H1 (cell line): ENCODE results near the gene MIDN. TPM values are rescaled to one million over a fixed set of nuclear protein-coding genes. Genes with fewer than 3 reads are reported as not detected.

ENCODE experiments used
- CTCF ChIA-PET: fragments of 300-600 bp; sonication (Branson Sonifier 250); formaldehyde crosslinking; loops from one replicate; lab custom pipeline; 2021; ENCODE audit not compliant: partially characterized antibody; lab: Charles Lee
- POLR2A ChIA-PET: fragments of 300-600 bp; sonication (Branson Sonifier 250); formaldehyde crosslinking; loops from one replicate; lab custom pipeline; 2021; ENCODE audit warnings: inconsistent platforms; ENCODE audit not compliant: partially characterized antibody; lab: Charles Lee
- DNase-seq, 2 experiments: peaks; one replicate each; pipeline versions ENCODE4 v3.0.0 to v3.0.0-alpha.2; 2010 to 2022; ENCODE audit warnings: low spot score in 2 of 2, low read depth in 1 of 2, mixed read lengths in 1 of 2
- FAIRE-seq: peaks from 2 replicates; lab custom pipeline; 2011; peaks lifted over from hg19 to GRCh38; lab: Jason Lieb, UNC
- H2AFZ ChIP-seq: 2 replicates; pipeline ENCODE4 v1.8.1; 2012; ENCODE audit warnings: low read length, inconsistent platforms
- H2AK5ac ChIP-seq: 2 replicates; pipeline ENCODE4 v1.6.1; 2013; ENCODE audit warnings: low read depth, low read length
- H2BK120ac ChIP-seq: replicated peaks from 2 replicates; pipeline ENCODE3; 2013; ENCODE audit warnings: low read depth, low read length, inconsistent platforms
- H2BK12ac ChIP-seq: 2 replicates; pipeline ENCODE4 v1.6.1; 2013; ENCODE audit warnings: low read depth, low read length
- H2BK15ac ChIP-seq: 2 replicates; pipeline ENCODE4 v1.6.1; 2013; ENCODE audit warnings: low read length
- H2BK20ac ChIP-seq: 2 replicates; pipeline ENCODE4 v1.6.1; 2013; ENCODE audit warnings: low read length
- H2BK5ac ChIP-seq: 2 replicates; pipeline ENCODE4 v1.6.1; 2013; ENCODE audit warnings: low read depth, low read length
- H3K14ac ChIP-seq: 2 replicates; pipeline ENCODE4 v1.6.1; 2013; ENCODE audit warnings: inconsistent platforms; ENCODE audit not compliant: insufficient read length
- H3K18ac ChIP-seq: 2 replicates; pipeline ENCODE4 v1.6.1; 2013; ENCODE audit warnings: low read length; ENCODE audit errors: extremely low read depth
- H3K23ac ChIP-seq: 2 replicates; pipeline ENCODE4 v1.6.1; 2013; ENCODE audit warnings: inconsistent platforms; ENCODE audit not compliant: insufficient read length
- H3K23me2 ChIP-seq: 2 replicates; pipeline ENCODE4 v1.6.1; 2013; ENCODE audit warnings: low read depth, low read length
- H3K27ac ChIP-seq: 2 replicates; pipeline ENCODE4 v1.6.1; 2011; ENCODE audit warnings: low read depth, low read length, inconsistent platforms
- H3K27me3 ChIP-seq, 4 experiments: replicated peaks in 1 of 4; 1 replicate in 1 of 4; 2 replicates in 3 of 4; pipeline versions ENCODE4 v1.6.1 to v1.8.1; 2011 to 2013; ENCODE audit warnings: low read length in 3 of 4, mild to moderate bottlenecking in 3 of 4, inconsistent platforms in 2 of 4, mixed read lengths in 2 of 4, moderate library complexity in 1 of 4; ENCODE audit not compliant: control insufficient read depth in 3 of 4, insufficient read depth in 3 of 4; ENCODE audit errors: extremely low read depth in 1 of 4
- H3K36me3 ChIP-seq, 4 experiments: 2 replicates each; pipeline versions ENCODE4 v1.6.1 to v1.8.1; 2011 to 2013; ENCODE audit warnings: mild to moderate bottlenecking in 4 of 4, low read length in 3 of 4, moderate library complexity in 2 of 4, control low read depth in 1 of 4, inconsistent platforms in 1 of 4; ENCODE audit not compliant: insufficient read depth in 4 of 4, control insufficient read depth in 2 of 4
- H3K4ac ChIP-seq: replicated peaks from 2 replicates; pipeline ENCODE3; 2013; ENCODE audit warnings: low read length, low read depth, mixed read lengths, inconsistent platforms; ENCODE audit not compliant: insufficient read length
- H3K4me1 ChIP-seq, 4 experiments: replicated peaks in 1 of 4; 1 replicate in 1 of 4; 2 replicates in 3 of 4; pipeline versions ENCODE4 v1.6.1 to v1.8.1; 2011 to 2013; ENCODE audit warnings: low read length in 3 of 4, inconsistent platforms in 2 of 4, mixed read lengths in 1 of 4; ENCODE audit not compliant: insufficient read depth in 4 of 4, control insufficient read depth in 3 of 4
- H3K4me2 ChIP-seq, 2 experiments: 2 replicates each; pipeline versions ENCODE4 v1.6.1 to v1.8.1; 2011 to 2013; ENCODE audit warnings: low read depth in 2 of 2, low read length in 2 of 2, control low read depth in 1 of 2, inconsistent platforms in 1 of 2, mild to moderate bottlenecking in 1 of 2; ENCODE audit not compliant: insufficient read depth in 1 of 2
- H3K4me3 ChIP-seq, 4 experiments: fragments of 200-600, 300-600 bp in 1 of 4; sonication (generic), shearing (Covaris generic), sonication (Bioruptor Twin) in 1 of 4; 2 replicates each; pipeline versions ENCODE4 v1.5.1 to v1.8.1; 2011 to 2016; ENCODE audit warnings: low read length in 4 of 4, low read depth in 3 of 4, control low read depth in 2 of 4, inconsistent platforms in 2 of 4, mild to moderate bottlenecking in 2 of 4, mixed read lengths in 1 of 4, moderate library complexity in 1 of 4; ENCODE audit not compliant: insufficient read depth in 2 of 4; ENCODE audit errors: extremely low read depth in 1 of 4
- H3K56ac ChIP-seq: replicated peaks from 2 replicates; pipeline ENCODE3; 2013; ENCODE audit warnings: low read depth, mild to moderate bottlenecking, mixed read lengths, low read length, inconsistent platforms; ENCODE audit not compliant: insufficient read length
- H3K79me1 ChIP-seq: 2 replicates; pipeline ENCODE4 v1.6.1; 2013; ENCODE audit warnings: low read depth, low read length, control low read depth
- H3K79me2 ChIP-seq, 2 experiments: 2 replicates each; pipeline versions ENCODE4 v1.6.1 to v1.8.1; 2012 to 2013; ENCODE audit warnings: low read length in 2 of 2, mild to moderate bottlenecking in 2 of 2, inconsistent platforms in 1 of 2; ENCODE audit not compliant: insufficient read depth in 2 of 2, control insufficient read depth in 1 of 2
- H3K9ac ChIP-seq, 4 experiments: replicated peaks in 1 of 4; 1 replicate in 1 of 4; 2 replicates in 3 of 4; pipeline versions ENCODE4 v1.6.1 to v1.8.1; 2011 to 2013; ENCODE audit warnings: low read depth in 3 of 4, low read length in 3 of 4, control low read depth in 2 of 4, mild to moderate bottlenecking in 2 of 4, moderate library complexity in 2 of 4, inconsistent platforms in 1 of 4; ENCODE audit errors: extremely low read depth in 1 of 4
- H3K9me3 ChIP-seq, 2 experiments: 2 replicates each; pipeline versions ENCODE4 v1.6.1 to v1.8.1; 2012 to 2013; ENCODE audit warnings: mild to moderate bottlenecking in 2 of 2, moderate library complexity in 2 of 2, control low read depth in 1 of 2, inconsistent platforms in 1 of 2, low read depth in 1 of 2, low read length in 1 of 2, mixed read lengths in 1 of 2; ENCODE audit not compliant: insufficient read depth in 2 of 2
- H4K20me1 ChIP-seq, 2 experiments: replicated peaks in 1 of 2; 2 replicates each; pipeline versions ENCODE3 to v1.8.1; 2011 to 2013; ENCODE audit warnings: inconsistent platforms in 2 of 2, low read length in 2 of 2, mild to moderate bottlenecking in 1 of 2; ENCODE audit not compliant: insufficient read depth in 2 of 2, control insufficient read depth in 1 of 2
- H4K5ac ChIP-seq: 2 replicates; pipeline ENCODE4 v1.6.1; 2013; ENCODE audit warnings: low read length, low read depth, mixed read lengths, inconsistent platforms; ENCODE audit not compliant: insufficient read length
- H4K8ac ChIP-seq: 2 replicates; pipeline ENCODE4 v1.8.0; 2013; ENCODE audit warnings: mild to moderate bottlenecking, moderate library complexity, low read length, inconsistent platforms; ENCODE audit not compliant: insufficient read depth; ENCODE audit errors: extremely low read depth
- H4K91ac ChIP-seq: replicated peaks from 2 replicates; pipeline ENCODE3; 2013; ENCODE audit warnings: low read length, mixed read lengths, inconsistent platforms; ENCODE audit not compliant: insufficient read length
- ATF2 ChIP-seq: IDR thresholded peaks from 2 replicates; pipeline ENCODE4 v1.6.1; 2012; ENCODE audit warnings: low read length, inconsistent platforms
- JUN ChIP-seq: IDR thresholded peaks from 2 replicates; pipeline ENCODE4 v1.6.1; 2011; ENCODE audit warnings: low read depth, mild to moderate bottlenecking, improper control_type of control experiment, low read length
- KDM5A ChIP-seq: fragments of 200-600 bp; IDR thresholded peaks from 2 replicates; pipeline ENCODE4 v1.7.1; 2012; ENCODE audit warnings: mild to moderate bottlenecking, low read length, inconsistent platforms, mixed read lengths
- RAD21 ChIP-seq, 2 experiments: IDR thresholded peaks in 1 of 2; conservative IDR thresholded peaks in 1 of 2; 2 replicates each; pipeline ENCODE4 v1.6.1; 2011; ENCODE audit warnings: low read depth in 2 of 2, low read length in 2 of 2, improper control_type of control experiment in 1 of 2, inconsistent platforms in 1 of 2, mild to moderate bottlenecking in 1 of 2, moderate library complexity in 1 of 2
- RBBP5 ChIP-seq: IDR thresholded peaks from 2 replicates; pipeline ENCODE4 v1.7.1; 2012; ENCODE audit warnings: low read depth, mild to moderate bottlenecking, inconsistent platforms, low read length, moderate library complexity, borderline replicate concordance
- RNF2 ChIP-seq: fragments of 200-900, 300-1000 bp; sonication (generic); IDR thresholded peaks from 2 replicates; pipeline ENCODE4 v1.7.1; 2016; ENCODE audit warnings: borderline replicate concordance, low read depth, mild to moderate bottlenecking, antibody characterized with exemption, low read length; ENCODE audit not compliant: poor library complexity, severe bottlenecking; ENCODE audit errors: missing control alignments
- TAF7 ChIP-seq: optimal IDR thresholded peaks from 2 replicates; pipeline ENCODE3; 2011; ENCODE audit warnings: low read depth, mild to moderate bottlenecking, inconsistent platforms, low read length, moderate library complexity, borderline replicate concordance
- YY1 ChIP-seq: IDR thresholded peaks from 2 replicates; pipeline ENCODE4 v1.6.1; 2011; ENCODE audit warnings: low read depth, mild to moderate bottlenecking, low read length
- WGBS, 2 experiments: shearing (Covaris generic) in 1 of 2; methylation state at CpG; one replicate each; pipeline versions ENCODE4 v1.1.6 to v1.1.7; 2013 to 2015; ENCODE audit warnings: low lambda C conversion rate in 2 of 2, mixed read lengths in 2 of 2, inconsistent platforms in 1 of 2, low coverage in 1 of 2, missing lambda C conversion rate in 1 of 2; ENCODE audit not compliant: insufficient replicate concordance in 2 of 2, insufficient coverage in 1 of 2, insufficient read length in 1 of 2; ENCODE audit errors: extremely low coverage in 1 of 2, missing lambda C conversion rate in 1 of 2; 5-methylcytosine and 5-hydroxymethylcytosine counted together
- polyA plus RNA-seq, 7 experiments: library from polyadenylated mRNA; depleted of rRNA in 3 of 7; stranded (reverse) in 5 of 7; unstranded in 2 of 7; fragments of >200 nt in 5 of 7; fragments of 200-250 nt in 2 of 7; gene quantifications; 1 replicate in 5 of 7; 2 replicates in 1 of 7; 4 replicates in 1 of 7; pipeline versions ENCODE4 v1.2.1 to v1.2.3, GENCODE V29; 2011 to 2013; ENCODE audit warnings: missing spikeins in 2 of 7, mixed read lengths in 2 of 7
- total RNA-seq: library from RNA; stranded (reverse); fragmentation: NEBNext Ultra II Directional; extraction: Animal tissue kit (Norgen Biotek cat#: 25700); gene quantifications from 2 replicates; pipeline ENCODE4 v1.2.1, GENCODE V29; 2021

MIDN gene
- total and polyA plus RNA-seq, 2 of the 8 experiments (the other 6 are each of a cell fraction or from before 2014, with no cell fraction given), result 39.8 to 159 TPM

- H2BK12ac ChIP-seq, result no peak overlapping the region
- peaks cover 0 to 2% (median 1%) of the 10 kb centered on the region in 4 experiments; a peak in 2 of 7 replicates for H3K27me3 ChIP-seq
- TF ChIP-seq YY1 (no peak), TAF7 (no peak), ATF2 (no peak), JUN (no peak), RAD21 (IDR thresholded peaks at IDR 0.05 in 1 of 2, conservative IDR thresholded peaks at IDR 0.05 in 1 of 2; ENCODE audit: low read depth in 2 of 2, low read length in 2 of 2) (no peak), RNF2 (no peak), RBBP5 (no peak), KDM5A (no peak)
Measured at GRCh38 chr19:1293782-1294604, 45.6 kb downstream of the MIDN start.

More at GRCh38 chr19:1293782-1294604, 45.6 kb downstream of the MIDN start:
- H2AK5ac ChIP-seq, result no peak overlapping the region
- no peak overlapping the region for H3K56ac ChIP-seq
- no peak overlapping the region for H3K23ac ChIP-seq
- H2AFZ ChIP-seq, result no peak overlapping the region
- 86% methylated on average over 32 of the region's 35 CpGs; no CpG with 5 or more reads in 1 of the 2 experiments for WGBS, 2 experiments
- DNase-seq (no peak), FAIRE-seq (no peak)
- no peak overlapping the region for H4K5ac ChIP-seq
- H4K91ac ChIP-seq, result no peak overlapping the region
- POLR2A ChIA-PET, result interaction anchor here (1.2 to 1.6 kb wide), 5 partner anchors 10 to 142 kb away, joined by 3 to 5 read pairs (median 4); partner anchors contain the start of gene CIRBP
- no peak overlapping the region for H2BK120ac ChIP-seq
- H3K18ac ChIP-seq, result no peak overlapping the region
- peaks cover 2% of the 10 kb centered on the region; the same call in 1 of the 2 replicates for H3K79me1 ChIP-seq
- H2BK20ac ChIP-seq, result no peak overlapping the region
- H2BK15ac ChIP-seq, result no peak overlapping the region
- peaks cover 7% of the 10 kb centered on the region in 2 experiments for H4K20me1 ChIP-seq
- no peaks in the 10 kb centered on the region for H3K36me3 ChIP-seq
- no peaks in the 10 kb centered on the region for H3K79me2 ChIP-seq
- H3K14ac ChIP-seq, result no peak overlapping the region
- CTCF ChIA-PET, result interaction anchor here (0.7 to 1.5 kb wide), 3 partner anchors 14 to 50 kb away, joined by 3 to 4 read pairs (median 4); no protein-coding TSS in a partner anchor
- peaks cover 2% of the 10 kb centered on the region; the same call in 1 of the 2 replicates for H3K23me2 ChIP-seq
- H4K8ac ChIP-seq, result no peak overlapping the region
- H3K27ac ChIP-seq, result no peak overlapping the region
- H3K4me3 ChIP-seq, result no peak overlapping the region
- H3K9me3 ChIP-seq, result no peaks in the 10 kb centered on the region
- peaks cover 0 to 7% (median under 1%) of the 10 kb centered on the region in 4 experiments; a peak in 4 of 7 replicates for H3K4me1 ChIP-seq
- H3K4ac ChIP-seq, result no peak overlapping the region
- H2BK5ac ChIP-seq, result no peak overlapping the region
- no peak overlapping the region for H3K9ac ChIP-seq
- no peak overlapping the region; a peak in 1 of 4 replicates for H3K4me2 ChIP-seq
